ENCODE results near the gene DNAJC6.

GRCh38 chr1:65277605-65278347, 31.6 kb upstream of the DNAJC6 start:
- TF ChIP-seq CTCF (IDR thresholded peaks at IDR 0.05; ENCODE audit: low read depth, low read length, poor library complexity, severe bottlenecking) (no peak), EZH2phosphoT487 (IDR thresholded peaks at IDR 0.05; ENCODE audit: borderline replicate concordance, low read length) (no peak)
